ENCODE results near the gene NEDD4. TPM values are rescaled to one million over a fixed set of nuclear protein-coding genes. Genes with fewer than 3 reads are reported as not detected.

The NEDD4 gene
- total RNA-seq, 1 experiment from 2014 or later = 57.7 TPM

GRCh38 chr15:55884223-55884622, 109.2 kb downstream of the NEDD4 start:
- no peak for DNase-seq (ENCODE audit: unreplicated experiment)
- intact Hi-C loops (cut with micrococcal nuclease) = no loop called here
- BruUV-seq (replicated peaks) = no TSS peak
- H3K4me3 Mint-ChIP-seq (ENCODE audit: unreplicated experiment) = no peak overlapping the region
- H3K9me3 Mint-ChIP-seq (ENCODE audit: unreplicated experiment) = peaks cover 26% of the 10 kb centered on the region
- peaks cover 12% of the 10 kb centered on the region for H3K4me1 Mint-ChIP-seq (ENCODE audit: insufficient read depth, unreplicated experiment)
- no peaks in the 10 kb centered on the region for H3K27me3 Mint-ChIP-seq (ENCODE audit: insufficient read depth, unreplicated experiment)
- peak overlapping the region; percentile 17 for H3K27ac Mint-ChIP-seq (ENCODE audit: low read depth, unreplicated experiment)
- no peak for TF ChIP-seq CTCF (IDR thresholded peaks at IDR 0.05; ENCODE audit: unreplicated experiment)
- ChIA-PET CTCF (no interaction called here), POLR2A (interaction anchor here (1.5 kb wide), 1 partner anchor 32 kb away, joined by 3 read pairs; no protein-coding TSS in a partner anchor)
- peaks cover 9% of the 10 kb centered on the region for H3K36me3 Mint-ChIP-seq (ENCODE audit: insufficient read depth, unreplicated experiment)

- H3K4me3 Mint-ChIP-seq (ENCODE audit: unreplicated experiment) = no peak overlapping the region
- intact Hi-C loops (cut with micrococcal nuclease) = no loop called here
- H3K27me3 Mint-ChIP-seq (ENCODE audit: insufficient read depth, unreplicated experiment) = no peaks in the 10 kb centered on the region
- TF ChIP-seq CTCF (IDR thresholded peaks at IDR 0.05; ENCODE audit: unreplicated experiment) = no peak
- no peaks in the 10 kb centered on the region for H3K9me3 Mint-ChIP-seq (ENCODE audit: unreplicated experiment)
- ChIA-PET CTCF (no interaction called here), POLR2A (no interaction called here)
- BruUV-seq (replicated peaks) = no TSS peak
- H3K4me1 Mint-ChIP-seq (ENCODE audit: insufficient read depth, unreplicated experiment) = peaks cover 18% of the 10 kb centered on the region
- H3K27ac Mint-ChIP-seq (ENCODE audit: low read depth, unreplicated experiment) = no peak overlapping the region
- DNase-seq (ENCODE audit: unreplicated experiment) = no peak
- peaks cover 9% of the 10 kb centered on the region for H3K36me3 Mint-ChIP-seq (ENCODE audit: insufficient read depth, unreplicated experiment)
These were observed 114.2 kb downstream of the NEDD4 start for GRCh38 chr15:55879181-55879580.

GRCh38 chr15:55873024-55873720, 120.2 kb downstream of the NEDD4 start:
- Mint-ChIP-seq H3K36me3 (ENCODE audit: insufficient read depth, unreplicated experiment) (peaks cover 39% of the 10 kb centered on the region), H3K4me1 (ENCODE audit: insufficient read depth, unreplicated experiment) (peaks cover 42% of the 10 kb centered on the region), H3K9me3 (ENCODE audit: unreplicated experiment) (no peaks in the 10 kb centered on the region), H3K4me3 (ENCODE audit: unreplicated experiment) (no peak overlapping the region), H3K27ac (ENCODE audit: low read depth, unreplicated experiment) (peak overlapping the region; percentile 26), H3K27me3 (ENCODE audit: insufficient read depth, unreplicated experiment) (no peaks in the 10 kb centered on the region)
- POLR2A ChIA-PET = interaction anchor here (1.0 to 2.2 kb wide), 3 partner anchors 18 to 44 kb away, joined by 3 to 6 read pairs (median 5); no protein-coding TSS in a partner anchor
- no TSS peak for BruUV-seq (replicated peaks)
- intact Hi-C loops (cut with micrococcal nuclease) = no loop called here
- no peak for TF ChIP-seq CTCF (IDR thresholded peaks at IDR 0.05; ENCODE audit: unreplicated experiment)
- CTCF ChIA-PET = interaction anchor here (0.6 to 0.7 kb wide), 3 partner anchors 19 to 30 kb away, joined by 3 read pairs; no protein-coding TSS in a partner anchor
- DNase-seq (ENCODE audit: unreplicated experiment) = no peak

- BruUV-seq (replicated peaks) = no TSS peak
- no peaks in the 10 kb centered on the region for H3K9me3 Mint-ChIP-seq (ENCODE audit: unreplicated experiment)
- POLR2A ChIA-PET = interaction anchor here (1.0 to 2.2 kb wide), 2 partner anchors 25 to 45 kb away, joined by 3 to 6 read pairs; no protein-coding TSS in a partner anchor
- no peak overlapping the region for H3K4me3 Mint-ChIP-seq (ENCODE audit: unreplicated experiment)
- CTCF ChIA-PET = interaction anchor here (0.6 to 1.3 kb wide), 3 partner anchors 22 to 29 kb away, joined by 3 read pairs; no protein-coding TSS in a partner anchor
- TF ChIP-seq CTCF (IDR thresholded peaks at IDR 0.05; ENCODE audit: unreplicated experiment) = no peak
- H3K27ac Mint-ChIP-seq (ENCODE audit: low read depth, unreplicated experiment) = peak overlapping the region; percentile 26
- peaks cover 42% of the 10 kb centered on the region for H3K4me1 Mint-ChIP-seq (ENCODE audit: insufficient read depth, unreplicated experiment)
- H3K27me3 Mint-ChIP-seq (ENCODE audit: insufficient read depth, unreplicated experiment) = no peaks in the 10 kb centered on the region
- intact Hi-C loops (cut with micrococcal nuclease) = no loop called here
- no peak for DNase-seq (ENCODE audit: unreplicated experiment)
- peaks cover 40% of the 10 kb centered on the region for H3K36me3 Mint-ChIP-seq (ENCODE audit: insufficient read depth, unreplicated experiment)
These were observed 120.9 kb downstream of the NEDD4 start for GRCh38 chr15:55872471-55872870.
